ENCODE data around the gene LYAR.
"Not testable (repeated sequence)": the region's sequence is repeated elsewhere in the genome, so short reads cannot be mapped to it uniquely, and the experiment has no call there.

GRCh38 chr4:4249342-4249741 is 40.6 kb downstream of the LYAR start:
- TF ChIP-seq, protein P1, sequence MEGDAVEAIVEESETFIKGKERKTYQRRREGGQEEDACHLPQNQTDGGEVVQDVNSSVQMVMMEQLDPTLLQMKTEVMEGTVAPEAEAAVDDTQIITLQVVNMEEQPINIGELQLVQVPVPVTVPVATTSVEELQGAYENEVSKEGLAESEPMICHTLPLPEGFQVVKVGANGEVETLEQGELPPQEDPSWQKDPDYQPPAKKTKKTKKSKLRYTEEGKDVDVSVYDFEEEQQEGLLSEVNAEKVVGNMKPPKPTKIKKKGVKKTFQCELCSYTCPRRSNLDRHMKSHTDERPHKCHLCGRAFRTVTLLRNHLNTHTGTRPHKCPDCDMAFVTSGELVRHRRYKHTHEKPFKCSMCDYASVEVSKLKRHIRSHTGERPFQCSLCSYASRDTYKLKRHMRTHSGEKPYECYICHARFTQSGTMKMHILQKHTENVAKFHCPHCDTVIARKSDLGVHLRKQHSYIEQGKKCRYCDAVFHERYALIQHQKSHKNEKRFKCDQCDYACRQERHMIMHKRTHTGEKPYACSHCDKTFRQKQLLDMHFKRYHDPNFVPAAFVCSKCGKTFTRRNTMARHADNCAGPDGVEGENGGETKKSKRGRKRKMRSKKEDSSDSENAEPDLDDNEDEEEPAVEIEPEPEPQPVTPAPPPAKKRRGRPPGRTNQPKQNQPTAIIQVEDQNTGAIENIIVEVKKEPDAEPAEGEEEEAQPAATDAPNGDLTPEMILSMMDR (IDR thresholded peaks at IDR 0.05) = not testable (repeated sequence)
- not testable (repeated sequence) for TF ChIP-seq POLR2A (IDR thresholded peaks at IDR 0.05)
